ENCODE results near the gene KHDC1L.

DNA sequence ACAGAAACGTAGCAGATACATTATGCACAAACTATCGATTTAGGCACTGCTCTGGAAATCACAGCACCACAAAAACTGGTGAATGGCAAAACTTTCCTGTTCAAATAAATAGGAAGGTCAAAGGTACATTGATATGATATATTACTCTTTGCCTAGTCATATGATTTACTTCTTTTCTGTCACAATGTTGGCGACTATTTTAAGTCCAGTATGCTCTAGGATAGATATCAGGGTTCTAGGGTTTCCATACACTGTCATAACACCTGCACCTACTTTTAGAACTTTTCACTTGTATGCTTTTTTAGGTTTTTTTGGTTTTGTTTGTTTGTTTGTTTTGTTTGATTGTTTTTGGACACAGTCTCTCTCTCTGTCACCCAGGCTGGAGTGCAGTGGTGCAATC, 25.0 kb downstream of the KHDC1L start:
- TF ChIP-seq, protein P1, sequence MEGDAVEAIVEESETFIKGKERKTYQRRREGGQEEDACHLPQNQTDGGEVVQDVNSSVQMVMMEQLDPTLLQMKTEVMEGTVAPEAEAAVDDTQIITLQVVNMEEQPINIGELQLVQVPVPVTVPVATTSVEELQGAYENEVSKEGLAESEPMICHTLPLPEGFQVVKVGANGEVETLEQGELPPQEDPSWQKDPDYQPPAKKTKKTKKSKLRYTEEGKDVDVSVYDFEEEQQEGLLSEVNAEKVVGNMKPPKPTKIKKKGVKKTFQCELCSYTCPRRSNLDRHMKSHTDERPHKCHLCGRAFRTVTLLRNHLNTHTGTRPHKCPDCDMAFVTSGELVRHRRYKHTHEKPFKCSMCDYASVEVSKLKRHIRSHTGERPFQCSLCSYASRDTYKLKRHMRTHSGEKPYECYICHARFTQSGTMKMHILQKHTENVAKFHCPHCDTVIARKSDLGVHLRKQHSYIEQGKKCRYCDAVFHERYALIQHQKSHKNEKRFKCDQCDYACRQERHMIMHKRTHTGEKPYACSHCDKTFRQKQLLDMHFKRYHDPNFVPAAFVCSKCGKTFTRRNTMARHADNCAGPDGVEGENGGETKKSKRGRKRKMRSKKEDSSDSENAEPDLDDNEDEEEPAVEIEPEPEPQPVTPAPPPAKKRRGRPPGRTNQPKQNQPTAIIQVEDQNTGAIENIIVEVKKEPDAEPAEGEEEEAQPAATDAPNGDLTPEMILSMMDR (conservative IDR thresholded peaks at IDR 0.05; ENCODE audit: low read depth in 2 of 2), result no peak
- TF ChIP-seq POLR2AphosphoS5 (IDR thresholded peaks at IDR 0.05; ENCODE audit: low read depth) (no peak), JUNB (IDR thresholded peaks at IDR 0.05; ENCODE audit: unreplicated experiment) (no peak)
